ENCODE data around the gene CNPY1. TPM values are rescaled to one million over a fixed set of nuclear protein-coding genes. Genes with fewer than 3 reads are reported as not detected.

CNPY1 gene
- total RNA-seq, 4 donors from 2014 or later: not detected

- Histone ChIP-seq H3K4me3 (no peak overlapping the region), H3K36me3 (no peaks in the 10 kb centered on the region), H3K4me1 (no peaks in the 10 kb centered on the region), H3K27ac (no peak overlapping the region), H3K9me3 (no peaks in the 10 kb centered on the region), H3K27me3 (peaks cover 77% of the 10 kb centered on the region)
- WGBS: 83% methylated on average over 21 of the region's 23 CpGs
- TF ChIP-seq POLR2AphosphoS5 (IDR thresholded peaks at IDR 0.05) (no peak), EP300 (IDR thresholded peaks at IDR 0.05) (no peak)
- no peak for DNase-seq (ENCODE audit: low spot score in 2 of 2)
These were observed 49.9 kb downstream of the CNPY1 start for GRCh38 chr7:155496267-155497005.

GRCh38 chr7:155495440-155496248 is 50.7 kb downstream of the CNPY1 start:
- DNase-seq (ENCODE audit: low spot score in 2 of 2): no peak
- no peaks in the 10 kb centered on the region for H3K36me3 ChIP-seq
- peaks cover 6% of the 10 kb centered on the region for H3K4me1 ChIP-seq
- WGBS: 74% methylated on average over 6 of the region's 13 CpGs
- peaks cover 77% of the 10 kb centered on the region for H3K27me3 ChIP-seq
- no peak overlapping the region for H3K4me3 ChIP-seq
- TF ChIP-seq CTCF (IDR thresholded peaks at IDR 0.05) (no peak), POLR2A (IDR thresholded peaks at IDR 0.05) (no peak), POLR2AphosphoS5 (IDR thresholded peaks at IDR 0.05) (no peak), EP300 (IDR thresholded peaks at IDR 0.05) (no peak)
- H3K27ac ChIP-seq: no peak overlapping the region
- H3K9me3 ChIP-seq: no peaks in the 10 kb centered on the region

GRCh38 chr7:155494551-155494950 is 51.8 kb downstream of the CNPY1 start:
- Histone ChIP-seq H3K4me1 (peaks cover 15% of the 10 kb centered on the region), H3K4me3 (no peak overlapping the region), H3K36me3 (no peaks in the 10 kb centered on the region), H3K9me3 (no peaks in the 10 kb centered on the region), H3K27ac (no peak overlapping the region), H3K27me3 (peaks cover 74% of the 10 kb centered on the region)
- 43% methylated on average over 7 of the region's 16 CpGs for WGBS
- no peak for DNase-seq (ENCODE audit: low spot score in 2 of 2)
- TF ChIP-seq POLR2AphosphoS5 (IDR thresholded peaks at IDR 0.05) (no peak), EP300 (IDR thresholded peaks at IDR 0.05) (no peak), CTCF (IDR thresholded peaks at IDR 0.05) (no peak), POLR2A (IDR thresholded peaks at IDR 0.05) (no peak)

GRCh38 chr7:155493744-155494538 is 52.4 kb downstream of the CNPY1 start:
- H3K27ac ChIP-seq: no peak overlapping the region
- H3K4me3 ChIP-seq: no peak overlapping the region
- DNase-seq (ENCODE audit: low spot score in 2 of 2): no peak
- TF ChIP-seq POLR2A (IDR thresholded peaks at IDR 0.05): no peak
- TF ChIP-seq CTCF (IDR thresholded peaks at IDR 0.05): no peak
- no peak for TF ChIP-seq POLR2AphosphoS5 (IDR thresholded peaks at IDR 0.05)
- TF ChIP-seq EP300 (IDR thresholded peaks at IDR 0.05): no peak
- WGBS: 89% methylated on average over 19 of the region's 33 CpGs
- no peaks in the 10 kb centered on the region for H3K36me3 ChIP-seq
- H3K27me3 ChIP-seq: peaks cover 78% of the 10 kb centered on the region
- H3K9me3 ChIP-seq: no peaks in the 10 kb centered on the region
- H3K4me1 ChIP-seq: peaks cover 15% of the 10 kb centered on the region

GRCh38 chr7:155491812-155492211 is 54.5 kb downstream of the CNPY1 start:
- H3K9me3 ChIP-seq: no peaks in the 10 kb centered on the region
- TF ChIP-seq POLR2AphosphoS5 (IDR thresholded peaks at IDR 0.05): no peak
- no peak for TF ChIP-seq CTCF (IDR thresholded peaks at IDR 0.05)
- no peak for TF ChIP-seq POLR2A (IDR thresholded peaks at IDR 0.05)
- TF ChIP-seq EP300 (IDR thresholded peaks at IDR 0.05): no peak
- H3K27me3 ChIP-seq: peaks cover 78% of the 10 kb centered on the region
- DNase-seq (ENCODE audit: low spot score in 2 of 2): no peak
- WGBS: 69% methylated on average over 11 of the region's 11 CpGs
- H3K4me3 ChIP-seq: no peak overlapping the region
- peaks cover 15% of the 10 kb centered on the region for H3K4me1 ChIP-seq
- H3K27ac ChIP-seq: no peak overlapping the region
- no peaks in the 10 kb centered on the region for H3K36me3 ChIP-seq

All from suprapubic skin (tissue), 4 donors.